GM23248 (cell line): ENCODE measurements around the gene ARHGEF38. TPM values are rescaled to one million over a fixed set of nuclear protein-coding genes. Genes with fewer than 3 reads are reported as not detected.
A peak's percentile ranks its signal among the peaks of the same experiment; 100 is the strongest.

Source experiments
- DNase-seq: peaks from one replicate; pipeline ENCODE4 v3.0.0-alpha.2; 2015
- H2AFZ ChIP-seq: fragments of 200-600 bp; sonication (generic); 2 replicates; pipeline ENCODE4 v1.6.1; 2016; ENCODE audit warnings: antibody characterized with exemption
- H3F3A ChIP-seq: fragments of 200-600 bp; sonication (generic); 2 replicates; pipeline ENCODE4 v1.6.1; 2016; ENCODE audit warnings: mild to moderate bottlenecking, antibody characterized with exemption, mixed run types; ENCODE audit not compliant: insufficient read depth
- H3K27ac ChIP-seq: fragments of 200-600 bp; sonication (generic); 2 replicates; pipeline ENCODE4 v1.5.1; 2016; ENCODE audit warnings: mild to moderate bottlenecking
- H3K27me3 ChIP-seq: fragments of 200-600 bp; sonication (generic); replicated peaks from 2 replicates; pipeline ENCODE4 v1.6.1; 2016; ENCODE audit warnings: mild to moderate bottlenecking; ENCODE audit not compliant: insufficient read depth
- H3K36me3 ChIP-seq: fragments of 200-600 bp; sonication (generic); 2 replicates; pipeline ENCODE4 v1.6.1; 2016; ENCODE audit warnings: low read depth, mild to moderate bottlenecking
- H3K4me1 ChIP-seq: fragments of 200-600 bp; sonication (generic); 2 replicates; pipeline ENCODE4 v1.6.1; 2016; ENCODE audit warnings: mild to moderate bottlenecking; ENCODE audit not compliant: insufficient read depth
- H3K4me2 ChIP-seq: fragments of 200-600 bp; sonication (generic); one replicate; pipeline ENCODE4 v1.6.1; 2016; ENCODE audit warnings: mild to moderate bottlenecking; ENCODE audit not compliant: unreplicated experiment
- H3K4me3 ChIP-seq: fragments of 200-600 bp; sonication (generic); 2 replicates; pipeline ENCODE4 v1.5.1; 2016; ENCODE audit warnings: mild to moderate bottlenecking
- H3K79me2 ChIP-seq: fragments of 200-600 bp; sonication (generic); 2 replicates; pipeline ENCODE4 v1.6.1; 2016; ENCODE audit warnings: mild to moderate bottlenecking; ENCODE audit not compliant: insufficient read depth
- H3K9ac ChIP-seq: fragments of 200-600 bp; sonication (generic); 2 replicates; pipeline ENCODE4 v1.6.1; 2016; ENCODE audit warnings: mild to moderate bottlenecking
- H3K9me2 ChIP-seq: fragments of 200-600 bp; sonication (generic); 2 replicates; pipeline ENCODE4 v1.6.1; 2016; ENCODE audit warnings: mixed run types, mild to moderate bottlenecking, moderate library complexity; ENCODE audit not compliant: insufficient read depth
- H3K9me3 ChIP-seq: fragments of 200-600 bp; sonication (generic); one replicate; pipeline ENCODE4 v1.6.1; 2017; ENCODE audit warnings: low read depth
- H4K20me1 ChIP-seq: fragments of 200-600 bp; sonication (generic); 2 replicates; pipeline ENCODE4 v1.6.0; 2016; ENCODE audit not compliant: insufficient read depth
- EZH2 ChIP-seq: fragments of 200-600 bp; sonication (generic); IDR thresholded peaks from 2 replicates; pipeline ENCODE4 v1.6.1; 2018; ENCODE audit warnings: antibody characterized with exemption, mild to moderate bottlenecking; ENCODE audit not compliant: insufficient read depth, poor library complexity, severe bottlenecking
- EZH2phosphoT487 ChIP-seq: fragments of 200-600 bp; sonication (generic); IDR thresholded peaks from 2 replicates; pipeline ENCODE4 v1.6.1; 2018; ENCODE audit warnings: antibody characterized with exemption, moderate library complexity, mild to moderate bottlenecking, low read depth; ENCODE audit not compliant: insufficient read depth
- WGBS, 2 experiments: methylation state at CpG; one replicate each; pipeline ENCODE4 v1.1.6; 2015 to 2017; ENCODE audit warnings: low lambda C conversion rate in 2 of 2, low coverage in 1 of 2; ENCODE audit errors: missing lambda C conversion rate in 2 of 2; 5-methylcytosine and 5-hydroxymethylcytosine counted together
- in situ Hi-C: fragments of 300-500 bp; cut with MboI; formaldehyde crosslinking; loops from 2 replicates; pipeline ENCODE4 v1.15.0; 2020
- polyA plus RNA-seq: library from polyadenylated mRNA; unstranded; fragments of >200 nt; fragmentation: Nextera tagmentation; extraction: Ambion mirVana; gene quantifications from 2 replicates; pipeline ENCODE4 v1.2.1, GENCODE V29; 2016
- total RNA-seq: library from RNA; depleted of rRNA; stranded (reverse); fragments of >200 nt; shearing (Covaris generic); gene quantifications from 2 replicates; pipeline ENCODE4 v1.2.3, GENCODE V29; 2014

The ARHGEF38 gene
- total and polyA plus RNA-seq, 2 experiments from 2014 or later, result not detected

DNA sequence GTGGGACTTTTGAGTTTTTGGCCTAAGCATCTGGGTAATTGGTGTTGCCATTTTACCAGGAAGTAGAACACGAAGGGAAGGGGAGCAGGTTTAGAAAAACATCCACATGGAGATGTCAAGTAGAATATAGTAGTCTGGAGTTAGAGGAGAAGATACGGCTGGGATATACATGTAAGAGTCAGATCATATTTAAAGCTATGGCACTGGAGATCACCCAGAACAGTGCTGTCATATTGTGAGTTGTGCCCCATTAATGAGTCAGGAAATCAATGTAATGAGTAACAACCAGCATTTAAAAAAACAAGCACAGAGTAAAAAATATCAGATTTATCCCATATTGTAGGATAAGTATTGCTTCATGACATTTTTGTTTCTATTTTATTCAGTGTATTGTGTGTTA, 160.3 kb downstream of the ARHGEF38 start:
- H3K9me2 ChIP-seq, result no peaks in the 10 kb centered on the region
- H3K9ac ChIP-seq, result no peak overlapping the region
- no peak overlapping the region for H3K4me2 ChIP-seq
- no peaks in the 10 kb centered on the region for H3K36me3 ChIP-seq
- 90 to 91% methylated on average over 2 of the region's 2 CpGs for WGBS, 2 experiments
- no peaks in the 10 kb centered on the region for H3K27me3 ChIP-seq
- H2AFZ ChIP-seq, result peak overlapping the region; percentile 24; the same call in 1 of the 2 replicates
- no peaks in the 10 kb centered on the region for H3K9me3 ChIP-seq
- no peak overlapping the region for H3K4me3 ChIP-seq
- DNase-seq, result peak; percentile 32
- peaks cover 52% of the 10 kb centered on the region for H3K79me2 ChIP-seq
- no peaks in the 10 kb centered on the region for H4K20me1 ChIP-seq
- H3K4me1 ChIP-seq, result peaks cover 22% of the 10 kb centered on the region
- TF ChIP-seq EZH2, result no peak
- TF ChIP-seq EZH2phosphoT487, result no peak
- no peaks in the 10 kb centered on the region for H3F3A ChIP-seq
- no peak overlapping the region for H3K27ac ChIP-seq
- in situ Hi-C loops, result no loop called here

DNA sequence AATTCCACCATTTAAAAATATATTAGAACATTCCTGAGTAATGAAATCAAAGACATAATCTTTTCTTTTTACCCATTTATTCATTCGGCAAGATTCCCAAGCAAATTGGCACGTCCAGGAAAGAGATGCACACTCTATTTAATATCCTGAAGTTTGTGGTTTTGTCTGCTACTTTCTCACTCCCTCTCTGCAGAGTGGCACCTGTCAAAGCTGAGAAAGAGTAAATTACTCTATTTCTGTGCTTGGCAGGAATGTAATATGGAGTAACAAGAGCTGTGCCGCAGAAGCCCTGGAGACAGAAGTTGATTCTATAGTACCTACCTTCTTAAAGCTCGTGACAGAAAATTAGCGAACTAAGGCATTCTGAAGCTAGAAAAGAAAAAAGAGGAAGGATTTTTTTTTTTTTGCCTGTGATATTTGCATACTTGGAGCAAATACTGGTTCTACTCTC, 161.7 kb downstream of the ARHGEF38 start:
- Histone ChIP-seq H2AFZ (peak overlapping the region; percentile 34; the same call in 1 of the 2 replicates), H3K9ac (no peak overlapping the region), H3K4me3 (0 out of 2 replicates have a peak overlapping the region, but pooled peaks have one; percentile 24), H3K4me1 (peaks cover 22% of the 10 kb centered on the region), H3K27ac (no peak overlapping the region), H3K27me3 (no peaks in the 10 kb centered on the region), H4K20me1 (no peaks in the 10 kb centered on the region), H3K9me3 (no peaks in the 10 kb centered on the region), H3K9me2 (no peaks in the 10 kb centered on the region), H3K79me2 (peaks cover 41% of the 10 kb centered on the region), H3K36me3 (no peaks in the 10 kb centered on the region), H3F3A (no peaks in the 10 kb centered on the region), H3K4me2 (peak overlapping the region; percentile 55)
- peak; percentile 39 for DNase-seq
- TF ChIP-seq EZH2 (no peak), EZH2phosphoT487 (no peak)
- WGBS, 2 experiments, result 68 to 69% methylated on average over 5 of the region's 5 CpGs
- in situ Hi-C loops, result no loop called here

DNA sequence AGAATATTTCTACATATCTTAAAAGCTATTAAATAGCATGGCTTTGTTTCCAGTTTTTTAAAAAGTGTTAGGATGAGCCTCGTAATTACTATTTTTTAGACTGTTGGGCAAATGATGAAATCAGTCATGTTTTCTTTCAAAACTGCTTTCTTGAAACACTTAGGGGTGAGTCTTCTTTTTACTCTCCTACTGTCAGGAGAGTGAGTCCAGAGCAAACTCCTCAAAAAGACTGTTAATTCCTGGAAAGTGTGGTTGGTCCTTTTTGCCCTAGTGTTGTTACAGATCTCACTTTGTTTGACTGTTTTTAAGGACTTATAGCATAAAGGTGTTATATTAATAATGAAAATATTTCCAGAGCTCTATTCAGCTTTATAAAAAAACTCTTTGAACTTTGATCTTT, 162.5 kb downstream of the ARHGEF38 start:
- Histone ChIP-seq H3K4me1 (peaks cover 15% of the 10 kb centered on the region), H3K9me2 (no peaks in the 10 kb centered on the region), H4K20me1 (no peaks in the 10 kb centered on the region), H3K27me3 (no peaks in the 10 kb centered on the region), H3K4me2 (no peak overlapping the region), H3F3A (no peaks in the 10 kb centered on the region), H3K79me2 (peaks cover 33% of the 10 kb centered on the region), H2AFZ (no peak overlapping the region), H3K36me3 (no peaks in the 10 kb centered on the region), H3K27ac (no peak overlapping the region), H3K4me3 (no peak overlapping the region), H3K9me3 (no peaks in the 10 kb centered on the region), H3K9ac (no peak overlapping the region)
- no peak for TF ChIP-seq EZH2phosphoT487
- no peak for TF ChIP-seq EZH2
- in situ Hi-C loops, result no loop called here
- DNase-seq, result no peak
- 93 to 100% methylated on average over 1 of the region's 1 CpG for WGBS, 2 experiments

DNA sequence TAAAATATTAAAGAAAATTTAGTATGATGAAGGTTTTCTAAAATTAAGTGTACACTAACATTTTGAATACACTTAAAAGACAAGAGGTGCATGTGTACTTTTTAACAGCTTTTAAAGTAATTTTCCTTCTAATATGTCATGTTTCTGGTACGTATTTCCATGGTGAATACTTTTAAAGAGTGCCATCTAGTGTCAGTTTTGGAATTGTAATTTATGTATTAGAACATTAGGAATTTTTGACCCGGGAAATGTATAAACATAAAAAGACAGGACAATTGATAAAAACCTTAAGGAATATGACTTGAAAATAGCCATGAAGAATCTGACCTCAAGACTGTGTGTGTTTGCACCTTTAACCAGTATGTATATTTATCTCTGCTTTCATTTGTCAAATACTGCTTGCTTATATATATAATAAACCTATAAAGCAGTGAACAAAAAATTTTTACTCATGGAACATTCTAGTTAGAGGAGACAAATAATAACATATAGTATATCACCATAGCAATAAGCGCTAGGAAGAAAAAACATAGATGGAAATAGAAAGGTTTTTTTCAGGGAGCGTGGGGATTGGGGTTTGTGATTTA, 163.4 kb downstream of the ARHGEF38 start:
- H2AFZ ChIP-seq, result peak overlapping the region; percentile 49
- no peaks in the 10 kb centered on the region for H4K20me1 ChIP-seq
- H3K27ac ChIP-seq, result no peak overlapping the region
- H3K4me3 ChIP-seq, result no peak overlapping the region
- no peaks in the 10 kb centered on the region for H3K9me2 ChIP-seq
- peaks cover 24% of the 10 kb centered on the region for H3K79me2 ChIP-seq
- WGBS, 2 experiments, result 48 to 52% methylated on average over 4 of the region's 4 CpGs
- no peaks in the 10 kb centered on the region for H3K27me3 ChIP-seq
- in situ Hi-C loops, result no loop called here
- no peak overlapping the region for H3K9ac ChIP-seq
- peak; percentile 67 for DNase-seq
- H3K9me3 ChIP-seq, result no peaks in the 10 kb centered on the region
- no peaks in the 10 kb centered on the region for H3F3A ChIP-seq
- peak overlapping the region; percentile 25 for H3K4me2 ChIP-seq
- no peaks in the 10 kb centered on the region for H3K36me3 ChIP-seq
- no peak for TF ChIP-seq EZH2
- peaks cover 9% of the 10 kb centered on the region for H3K4me1 ChIP-seq
